Gastroesophageal sphincter (tissue), 4 donors: ENCODE measurements around the gene PDZD7. TPM values are rescaled to one million over a fixed set of nuclear protein-coding genes. Genes with fewer than 3 reads are reported as not detected.
A peak's percentile ranks its signal among the peaks of the same experiment; 100 is the strongest.

Source experiments
- ATAC-seq: fragments of 150-250 bp; one replicate; pipeline ENCODE4 v1.9.1; 2016; ENCODE audit warnings: mild to moderate bottlenecking, moderate library complexity
- H3K27ac ChIP-seq, 4 donors: fragments of 200-600 bp; sonication (generic) in 3 of 4; 1 replicate in 3 of 4; 2 replicates in 1 of 4; pipeline ENCODE4 v1.5.1; 2016 to 2019
- H3K27me3 ChIP-seq: fragments of 200-600 bp; sonication (generic); one replicate; pipeline ENCODE4 v1.5.1; 2019
- H3K36me3 ChIP-seq, 2 donors: fragments of 200-600 bp; sonication (generic); one replicate each; pipeline ENCODE4 v1.5.1; 2019; ENCODE audit warnings: control low read depth in 1 of 2
- H3K4me1 ChIP-seq, 3 donors: fragments of 200-600 bp; sonication (generic); 1 replicate in 2 of 3; 2 replicates in 1 of 3; pipeline ENCODE4 v1.5.1; 2016 to 2019; ENCODE audit warnings: control low read depth in 2 of 3
- H3K4me3 ChIP-seq, 2 donors: fragments of 200-600 bp; sonication (generic); one replicate each; pipeline ENCODE4 v1.5.1; 2019; ENCODE audit warnings: mild to moderate bottlenecking in 1 of 2, moderate library complexity in 1 of 2
- H3K9me3 ChIP-seq, 3 donors: fragments of 200-600 bp; sonication (generic); one replicate each; pipeline ENCODE4 v1.5.1; 2017 to 2019; ENCODE audit warnings: control low read depth in 2 of 3
- CTCF ChIP-seq, 4 experiments: fragments of 200-600 bp in 2 of 4; fragments of 450-650 bp in 2 of 4; sonication (generic) in 1 of 4; IDR thresholded peaks; one replicate each; pipeline ENCODE4 v1.5.1; 2017 to 2019; ENCODE audit warnings: antibody characterized with exemption in 4 of 4, mild to moderate bottlenecking in 2 of 4, moderate library complexity in 2 of 4
- EP300 ChIP-seq: sonication (generic); formaldehyde crosslinking; IDR thresholded peaks from one replicate; pipeline ENCODE4 v1.6.1; 2017; ENCODE audit warnings: antibody characterized with exemption, mild to moderate bottlenecking
- POLR2A ChIP-seq, 2 donors: fragments of 450-650 bp; IDR thresholded peaks; one replicate each; pipeline ENCODE4 v1.6.1; 2017; ENCODE audit warnings: antibody characterized with exemption in 2 of 2, mild to moderate bottlenecking in 2 of 2, moderate library complexity in 1 of 2
- POLR2AphosphoS5 ChIP-seq: sonication (generic); formaldehyde crosslinking; IDR thresholded peaks from one replicate; pipeline ENCODE4 v1.6.1; 2017; ENCODE audit warnings: antibody characterized with exemption
- WGBS, 2 donors: methylation state at CpG; one replicate each; pipeline ENCODE4 v1.1.5; 2018; ENCODE audit warnings: low coverage in 1 of 2; 5-methylcytosine and 5-hydroxymethylcytosine counted together
- total RNA-seq, 4 donors: library from RNA; depleted of rRNA; stranded (reverse); fragments of >200 nt; gene quantifications; one replicate each; pipeline ENCODE4 v1.1.0, GENCODE V29; 2016

PDZD7 gene
- total RNA-seq, 4 donors from 2014 or later = 0.31 to 0.54 (median 0.39) TPM; not detected in 1

GRCh38 chr10:101061624-101062231 is 30.8 kb upstream of the PDZD7 start, which contains the start of gene KAZALD1:
KAZALD1 (plus strand) TSS chr10:101061989; CDS start chr10:101062593, 604 bp downstream.
- Histone ChIP-seq H3K36me3 (no peaks in the 10 kb centered on the region), H3K4me3 (peak within 1 kb of the TSS; percentile 64 to 84), H3K27me3 (peaks cover 48% of the 10 kb centered on the region), H3K27ac (peak within 1 kb of the TSS; percentile 85 to 95 (median 92)), H3K4me1 (peaks cover 0 to 59% (median 33%) of the 10 kb centered on the region in 3 donors), H3K9me3 (no peaks in the 10 kb centered on the region)
- TF ChIP-seq CTCF (IDR thresholded peaks at IDR 0.05) = no peak
- no peak for TF ChIP-seq POLR2A (IDR thresholded peaks at IDR 0.05)
- no peak for TF ChIP-seq POLR2AphosphoS5
- no peak for TF ChIP-seq EP300
- no peak for ATAC-seq
- 73% methylated on average over 3 of the region's 31 CpGs; no CpG with 5 or more reads in 1 of the 2 donors for WGBS, 2 donors

GRCh38 chr10:101060951-101061623 is 30.2 kb upstream of the PDZD7 start:
- peak; percentile 91 for ATAC-seq
- WGBS, 2 donors = no CpG with 5 or more reads among the region's 67 CpGs
- Histone ChIP-seq H3K36me3 (no peaks in the 10 kb centered on the region), H3K27me3 (peaks cover 42% of the 10 kb centered on the region), H3K9me3 (no peaks in the 10 kb centered on the region), H3K27ac (peak overlapping the region; percentile 85 to 95 (median 92)), H3K4me1 (peaks cover 0 to 53% (median 27%) of the 10 kb centered on the region in 3 donors), H3K4me3 (peak overlapping the region; percentile 64 to 84)
- TF ChIP-seq EP300 (no peak), POLR2A (IDR thresholded peaks at IDR 0.05) (peak in 1 of 2 donors; percentile 14), POLR2AphosphoS5 (peak; percentile 45), CTCF (IDR thresholded peaks at IDR 0.05) (peak in 2 of 4 experiments; percentile 4 to 18)

GRCh38 chr10:101060036-101060950 is 29.4 kb upstream of the PDZD7 start:
- H3K4me1 ChIP-seq = peaks cover 0 to 46% (median 23%) of the 10 kb centered on the region in 3 donors
- H3K9me3 ChIP-seq = no peaks in the 10 kb centered on the region
- peak overlapping the region; percentile 64 to 84 for H3K4me3 ChIP-seq
- peaks cover 34% of the 10 kb centered on the region for H3K27me3 ChIP-seq
- WGBS, 2 donors = 0 to 1% methylated on average over 20 to 32 of the region's 37 CpGs
- no peak for TF ChIP-seq POLR2AphosphoS5
- TF ChIP-seq CTCF (IDR thresholded peaks at IDR 0.05) = peak; percentile 66 to 88 (median 76)
- no peak for TF ChIP-seq POLR2A (IDR thresholded peaks at IDR 0.05)
- H3K27ac ChIP-seq = peak overlapping the region; percentile 85 to 95 (median 92)
- peak; percentile 85 for ATAC-seq
- H3K36me3 ChIP-seq = no peaks in the 10 kb centered on the region

- 90 to 100% methylated on average over 1 to 4 of the region's 4 CpGs for WGBS, 2 donors
- no peak for ATAC-seq
- Histone ChIP-seq H3K27me3 (peaks cover 20% of the 10 kb centered on the region), H3K4me3 (no peak overlapping the region), H3K9me3 (no peaks in the 10 kb centered on the region), H3K36me3 (no peaks in the 10 kb centered on the region), H3K4me1 (peaks cover 0 to 16% (median 8%) of the 10 kb centered on the region in 3 donors), H3K27ac (no peak overlapping the region)
- no peak for TF ChIP-seq EP300
- no peak for TF ChIP-seq POLR2AphosphoS5
- TF ChIP-seq CTCF (IDR thresholded peaks at IDR 0.05) = no peak
- no peak for TF ChIP-seq POLR2A (IDR thresholded peaks at IDR 0.05)
Observed at GRCh38 chr10:101056365-101057151, 25.6 kb upstream of the PDZD7 start.
